GM21619 (cell line): Measurements from ENCODE around the gene FNTB.

Experiments used
- ATAC-seq: cut with Tn5 transposase; IDR thresholded peaks from one replicate; pipeline ENCODE4 v1.9.1; 2021; ENCODE audit not compliant: unreplicated experiment

Gene FNTB, protein sequence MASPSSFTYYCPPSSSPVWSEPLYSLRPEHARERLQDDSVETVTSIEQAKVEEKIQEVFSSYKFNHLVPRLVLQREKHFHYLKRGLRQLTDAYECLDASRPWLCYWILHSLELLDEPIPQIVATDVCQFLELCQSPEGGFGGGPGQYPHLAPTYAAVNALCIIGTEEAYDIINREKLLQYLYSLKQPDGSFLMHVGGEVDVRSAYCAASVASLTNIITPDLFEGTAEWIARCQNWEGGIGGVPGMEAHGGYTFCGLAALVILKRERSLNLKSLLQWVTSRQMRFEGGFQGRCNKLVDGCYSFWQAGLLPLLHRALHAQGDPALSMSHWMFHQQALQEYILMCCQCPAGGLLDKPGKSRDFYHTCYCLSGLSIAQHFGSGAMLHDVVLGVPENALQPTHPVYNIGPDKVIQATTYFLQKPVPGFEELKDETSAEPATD

DNA sequence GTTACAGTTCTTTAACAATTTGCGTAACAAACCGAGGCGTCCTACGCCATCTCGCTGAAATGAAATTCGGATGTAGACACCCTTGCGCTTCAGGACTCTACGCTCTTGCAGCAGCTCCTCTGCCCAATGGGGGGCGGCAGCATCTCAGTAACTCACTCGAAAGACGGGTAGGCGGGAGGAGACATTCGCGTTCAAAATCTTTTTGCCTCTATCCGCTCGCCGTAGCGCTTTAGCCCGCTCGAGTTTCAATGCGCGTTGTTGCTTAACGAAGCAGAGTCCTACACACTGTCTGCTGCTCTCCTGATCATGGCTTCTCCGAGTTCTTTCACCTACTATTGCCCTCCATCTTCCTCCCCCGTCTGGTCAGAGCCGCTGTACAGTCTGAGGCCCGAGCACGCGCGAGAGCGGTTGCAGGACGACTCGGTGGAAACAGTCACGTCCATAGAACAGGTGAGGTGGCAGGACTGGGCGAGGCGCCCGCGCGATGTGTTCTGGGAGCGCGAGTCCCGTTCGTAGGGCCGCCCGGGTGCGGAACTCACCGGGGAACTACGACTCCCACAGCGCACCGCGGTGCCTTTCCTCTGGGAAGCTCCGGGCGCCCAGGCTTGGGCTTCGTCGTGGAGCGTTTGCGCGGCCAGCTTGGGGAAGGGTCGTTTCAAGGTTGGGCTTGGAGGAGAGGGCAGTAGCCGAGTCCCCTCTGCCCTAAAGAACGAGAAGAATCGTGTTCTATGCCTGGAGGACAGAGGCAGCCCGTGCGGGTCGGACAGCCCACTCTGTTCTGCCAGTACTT, at the start of gene FNTB:
TSS of gene FNTB (plus strand) at position 248 of the 790 bp plus-strand sequence. CDS start at position 307, 59 bp downstream.
- peak; percentile 91 for ATAC-seq

DNA sequence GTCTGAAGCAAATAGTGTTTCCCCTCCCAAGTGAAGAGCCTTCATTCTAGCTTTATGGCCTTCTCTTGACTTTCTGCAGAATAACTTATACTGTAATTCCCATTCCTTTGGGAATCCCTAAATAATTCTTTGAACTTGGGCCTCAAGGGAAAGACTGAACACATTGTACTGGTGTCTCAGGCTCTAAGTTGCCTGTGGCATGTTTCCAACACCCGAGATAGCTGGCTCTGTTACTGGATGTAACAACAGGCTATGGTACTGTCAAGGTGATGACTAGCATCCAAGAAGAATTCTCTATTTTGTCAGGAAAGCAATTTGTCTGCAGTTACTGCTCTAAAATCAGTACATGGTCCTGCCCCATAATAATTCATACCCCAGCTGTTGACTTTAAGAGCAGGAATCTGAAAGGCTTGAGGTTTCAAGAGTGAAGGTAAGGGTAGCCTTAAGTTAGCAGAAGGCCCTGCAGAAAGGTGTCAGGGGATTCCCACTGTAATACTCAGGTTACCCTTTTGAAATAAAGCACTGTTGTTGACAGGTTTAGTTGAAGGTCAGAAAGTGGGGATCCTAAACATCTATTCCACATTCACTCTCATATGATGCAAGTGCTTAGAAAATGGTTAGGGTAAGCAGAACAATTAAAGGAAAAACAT, 49.4 kb upstream of the FNTB start:
- no peak for ATAC-seq

DNA sequence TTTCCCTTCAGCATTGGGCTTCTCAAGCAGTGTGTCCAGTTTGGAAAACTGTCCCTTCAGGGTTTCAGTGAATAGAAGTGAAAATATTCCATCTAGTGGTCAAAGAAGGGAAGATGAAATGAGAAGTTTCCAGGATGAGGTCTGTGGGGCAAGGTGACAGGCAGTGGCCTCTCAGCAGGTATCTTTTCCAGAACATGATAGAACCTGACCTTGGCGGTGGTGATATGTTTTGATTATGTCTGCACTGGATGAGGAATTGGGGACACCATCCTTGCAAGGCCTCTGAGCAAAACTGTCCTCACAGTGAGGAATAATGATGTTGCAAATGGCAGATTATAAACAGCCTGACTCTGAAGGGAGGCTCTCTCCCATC, 48.9 kb upstream of the FNTB start:
- no peak for ATAC-seq

DNA sequence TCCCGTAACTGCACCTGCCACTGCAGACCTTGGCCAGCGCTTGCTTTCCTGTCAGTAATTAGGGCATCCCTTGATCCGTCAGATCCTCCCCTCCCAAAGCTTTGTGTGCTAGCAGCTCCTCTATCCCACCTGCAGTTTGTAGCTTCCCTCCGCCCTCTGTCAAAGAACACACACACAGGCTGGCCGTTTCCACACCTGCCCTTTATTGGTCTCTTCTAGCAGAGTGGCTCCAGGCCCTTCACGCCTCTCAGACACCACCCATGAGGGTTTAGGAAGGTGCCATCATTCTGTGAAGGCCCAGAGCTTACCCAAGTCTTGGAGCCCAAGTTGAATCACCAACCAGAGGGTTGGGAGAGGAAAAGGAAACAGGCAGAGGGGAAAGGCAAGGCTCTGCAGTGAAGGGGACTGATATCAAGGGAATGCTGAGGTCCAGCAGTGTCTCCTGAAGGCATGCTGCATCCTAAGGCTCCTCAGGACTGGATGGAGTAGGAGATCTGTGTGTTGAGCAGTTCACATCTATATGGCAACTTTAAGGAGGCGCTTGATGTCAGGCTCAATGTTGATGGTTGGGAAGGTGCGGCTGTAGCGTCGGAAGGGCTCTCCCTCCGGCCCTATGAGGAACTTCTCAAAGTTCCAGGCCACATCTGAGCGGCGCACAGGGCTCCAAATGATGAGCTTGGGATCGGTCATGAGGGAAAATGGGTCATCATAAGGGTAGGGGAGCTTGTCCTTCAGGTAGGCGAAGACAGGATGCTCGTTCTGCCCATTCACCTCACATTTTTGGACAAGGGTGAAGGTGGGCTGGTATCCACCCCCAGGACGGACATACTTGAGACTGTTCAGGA, 47.5 kb upstream of the FNTB start:
- no peak for ATAC-seq

DNA sequence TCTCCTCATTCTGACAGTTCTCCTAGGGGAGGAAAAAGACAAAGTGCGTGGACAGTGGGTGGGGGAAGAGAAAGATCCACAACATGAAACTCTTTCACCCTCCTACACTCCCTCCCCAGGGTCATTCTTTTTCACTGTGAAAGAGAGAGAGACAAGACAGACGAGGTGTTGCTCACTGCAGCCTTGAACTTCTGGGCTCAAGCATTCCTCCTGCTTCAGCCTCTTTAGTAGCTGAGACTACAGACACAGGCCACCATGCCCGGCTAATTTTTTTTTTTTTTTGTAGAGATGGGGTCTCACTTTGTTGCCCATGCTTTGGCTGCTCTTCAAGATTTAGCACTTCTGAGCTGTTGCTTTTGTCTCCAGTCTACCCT, 46.9 kb upstream of the FNTB start:
- no peak for ATAC-seq

DNA sequence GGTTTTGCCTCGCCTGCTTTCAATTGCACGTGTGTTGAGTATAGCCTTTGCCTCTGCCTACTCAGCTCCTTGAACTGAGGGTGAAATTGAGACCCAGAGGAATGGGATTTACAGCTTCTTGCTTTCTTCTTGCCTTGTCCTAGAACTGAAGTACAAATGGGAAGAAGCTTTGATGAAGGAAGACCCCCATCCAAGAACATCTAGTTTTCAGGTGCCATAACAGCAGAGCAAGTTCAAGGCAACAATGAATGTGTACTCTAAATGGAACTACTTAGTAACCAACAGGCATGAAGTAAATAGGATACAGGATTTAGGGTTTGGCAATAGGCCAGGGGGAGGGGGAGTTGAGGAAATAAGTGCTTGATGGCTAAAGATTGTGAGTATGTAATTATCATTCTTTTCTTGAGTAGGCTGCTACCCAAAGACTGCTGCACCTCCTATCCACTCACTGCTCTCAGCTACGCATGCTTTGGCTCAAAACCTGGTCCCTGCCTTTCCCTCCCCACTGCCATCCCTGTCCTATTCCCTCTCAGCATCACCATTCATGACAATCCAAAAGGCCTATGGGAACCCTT, 46.3 kb upstream of the FNTB start:
- ATAC-seq = no peak

DNA sequence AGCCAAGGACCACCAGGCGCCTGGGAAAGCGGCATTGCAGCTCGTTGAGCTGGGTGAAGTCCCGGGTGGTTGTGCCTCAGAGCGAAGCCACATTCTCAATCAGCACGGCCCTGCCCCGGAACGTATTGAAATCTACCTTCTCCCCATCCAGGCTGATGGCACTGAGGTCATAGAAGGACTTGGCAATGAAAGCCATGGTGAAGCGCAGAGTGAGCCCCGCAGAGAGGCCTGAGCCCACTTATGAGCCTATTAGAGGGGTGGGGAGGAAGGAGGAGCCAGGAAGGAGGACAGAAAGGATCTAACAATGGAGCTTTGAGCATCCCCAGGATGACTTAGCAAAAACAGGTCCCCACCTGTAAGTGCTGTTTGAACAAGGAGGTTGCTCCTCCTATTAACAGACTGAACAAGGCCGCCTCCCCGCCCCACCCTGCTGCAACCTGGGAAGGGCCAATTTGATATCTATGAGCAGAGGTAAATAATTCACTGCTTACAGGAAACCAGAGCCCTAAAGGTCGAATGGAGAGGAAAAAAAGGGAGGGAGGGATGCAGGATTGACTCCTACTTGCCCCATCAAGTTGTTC, 44.1 kb upstream of the FNTB start, which contains the start of gene GPX2:
TSS of gene GPX2 (minus strand) at position 215 of the 581 bp plus-strand sequence. CDS start at position 196, 19 bp downstream.
- no peak for ATAC-seq

DNA sequence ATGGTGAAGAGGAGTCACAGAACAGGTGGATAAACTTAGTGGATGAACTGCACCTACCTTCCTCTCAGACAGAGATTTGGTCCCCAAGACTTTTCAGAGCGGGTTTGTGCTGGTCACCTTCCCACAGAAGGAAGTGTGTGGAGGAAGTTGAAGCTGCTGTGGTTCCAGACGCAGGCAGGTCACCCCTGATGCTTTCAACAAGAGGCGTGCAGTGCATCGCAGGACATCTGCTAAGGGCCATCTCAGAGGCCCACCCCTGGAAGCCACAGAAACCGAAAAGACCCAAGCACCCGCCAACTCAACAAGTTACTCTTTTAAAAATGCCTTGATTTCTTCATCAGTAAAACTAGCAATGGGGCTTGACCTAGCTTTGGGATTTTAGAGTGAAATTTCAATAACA, 43.1 kb upstream of the FNTB start:
- no peak for ATAC-seq

DNA sequence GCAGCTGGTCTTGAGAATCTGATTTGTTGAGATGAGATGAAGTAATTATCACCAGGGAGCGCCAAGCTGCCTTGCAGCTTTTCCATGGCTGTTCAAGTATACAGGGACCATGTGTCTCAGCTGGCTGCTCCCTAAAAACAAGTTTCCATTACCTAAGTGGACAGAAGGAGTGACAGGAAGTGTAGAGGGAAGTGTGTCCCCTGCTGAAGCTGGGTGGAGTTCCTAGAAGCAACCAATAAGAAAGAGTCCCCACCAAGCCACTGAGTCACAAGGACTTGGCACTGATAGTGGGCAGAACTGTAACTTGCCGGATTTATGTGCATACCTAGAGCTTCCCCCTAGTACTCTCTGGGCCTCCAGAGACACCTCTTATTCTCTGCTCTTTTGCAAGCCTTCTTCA, 42.7 kb upstream of the FNTB start:
- ATAC-seq = no peak

DNA sequence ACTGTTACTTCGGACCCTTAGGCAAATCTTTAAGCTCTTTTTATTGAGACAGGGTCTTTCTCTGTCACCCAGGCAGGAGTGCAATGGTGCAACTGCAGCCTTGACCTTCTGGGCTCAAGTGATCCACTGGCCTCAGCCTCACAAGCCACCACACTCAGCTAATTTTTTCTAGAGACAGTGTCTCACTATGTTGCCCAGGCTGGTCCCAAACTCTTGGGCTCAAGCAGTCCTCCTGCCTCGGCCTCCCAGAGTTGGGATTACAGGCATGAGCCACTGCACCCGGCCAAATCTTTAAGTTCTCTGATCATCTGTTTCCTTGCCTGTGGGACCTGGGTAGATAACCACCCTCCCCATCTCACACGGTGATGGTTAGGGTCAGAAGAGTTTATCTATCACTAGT, 41.8 kb upstream of the FNTB start:
- ATAC-seq = no peak

DNA sequence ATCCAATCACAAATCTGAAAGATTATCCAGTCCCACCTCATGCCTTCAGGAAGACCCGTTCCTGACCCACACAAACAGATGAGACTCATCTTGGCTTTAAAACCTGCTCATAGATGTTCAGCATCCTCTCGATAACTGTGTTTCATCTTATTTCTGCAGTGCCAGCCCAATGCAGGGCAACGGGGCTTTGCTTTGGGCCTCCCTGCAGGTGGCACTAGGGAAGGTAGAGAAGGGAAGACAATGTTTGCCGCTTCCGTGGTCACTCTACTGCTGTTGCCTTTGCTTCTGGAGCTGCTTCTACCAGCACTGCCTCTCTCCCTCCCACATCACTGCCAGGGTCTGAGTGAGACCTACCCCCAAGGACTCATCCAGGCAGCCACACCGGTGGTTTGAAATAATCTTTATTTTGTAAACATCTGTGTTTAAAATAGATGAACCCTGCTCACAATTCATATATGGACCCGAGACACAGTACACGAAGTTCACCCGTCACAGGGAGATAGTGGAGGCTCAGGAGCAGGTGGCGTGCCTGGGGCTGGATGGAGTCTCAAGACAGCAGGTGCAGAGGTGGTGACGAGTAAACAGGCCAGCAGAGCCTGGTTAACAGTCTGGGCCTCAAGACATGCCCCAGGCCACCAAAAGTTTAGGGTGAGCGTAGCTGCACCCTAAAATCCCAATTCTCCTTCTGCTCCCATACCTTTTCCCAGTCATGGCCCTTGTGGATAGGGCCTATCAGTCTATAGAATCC, 41.1 kb upstream of the FNTB start:
- ATAC-seq = no peak

DNA sequence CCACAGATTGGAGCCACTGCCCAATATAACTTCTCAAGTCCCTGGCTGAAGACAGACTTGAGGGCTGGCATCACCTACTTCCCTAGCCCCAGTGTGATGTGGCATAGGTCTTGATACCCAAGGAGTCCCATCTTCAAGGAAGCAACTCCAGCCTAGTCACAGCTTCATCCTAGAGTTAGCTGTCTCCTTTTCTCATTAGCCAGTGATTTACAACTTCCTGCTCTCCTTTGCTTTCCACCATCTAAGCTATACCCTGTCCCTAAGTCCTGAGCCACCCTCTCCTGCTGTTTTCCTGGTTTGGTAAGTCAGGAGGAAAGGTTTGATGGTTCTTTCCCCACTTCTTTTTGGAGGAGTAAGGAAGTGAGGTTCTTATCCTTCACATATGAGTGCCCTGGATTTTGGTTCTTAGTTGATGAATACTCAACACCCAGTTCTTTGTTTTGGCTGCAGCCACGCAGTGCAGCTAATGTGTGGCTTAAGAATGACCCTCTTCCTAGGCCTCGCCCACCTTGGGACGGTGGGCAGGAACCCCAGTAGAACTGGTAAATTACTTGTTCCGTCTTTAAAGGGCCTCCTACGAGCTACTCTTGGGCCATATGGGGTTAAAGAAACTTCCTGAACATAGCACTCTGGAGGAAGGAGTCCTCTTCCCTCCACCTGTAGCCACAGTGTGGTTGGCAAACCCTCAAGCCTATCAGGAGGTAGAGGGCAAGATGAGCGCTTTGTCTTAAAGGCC, 40.2 kb upstream of the FNTB start:
- ATAC-seq = no peak

DNA sequence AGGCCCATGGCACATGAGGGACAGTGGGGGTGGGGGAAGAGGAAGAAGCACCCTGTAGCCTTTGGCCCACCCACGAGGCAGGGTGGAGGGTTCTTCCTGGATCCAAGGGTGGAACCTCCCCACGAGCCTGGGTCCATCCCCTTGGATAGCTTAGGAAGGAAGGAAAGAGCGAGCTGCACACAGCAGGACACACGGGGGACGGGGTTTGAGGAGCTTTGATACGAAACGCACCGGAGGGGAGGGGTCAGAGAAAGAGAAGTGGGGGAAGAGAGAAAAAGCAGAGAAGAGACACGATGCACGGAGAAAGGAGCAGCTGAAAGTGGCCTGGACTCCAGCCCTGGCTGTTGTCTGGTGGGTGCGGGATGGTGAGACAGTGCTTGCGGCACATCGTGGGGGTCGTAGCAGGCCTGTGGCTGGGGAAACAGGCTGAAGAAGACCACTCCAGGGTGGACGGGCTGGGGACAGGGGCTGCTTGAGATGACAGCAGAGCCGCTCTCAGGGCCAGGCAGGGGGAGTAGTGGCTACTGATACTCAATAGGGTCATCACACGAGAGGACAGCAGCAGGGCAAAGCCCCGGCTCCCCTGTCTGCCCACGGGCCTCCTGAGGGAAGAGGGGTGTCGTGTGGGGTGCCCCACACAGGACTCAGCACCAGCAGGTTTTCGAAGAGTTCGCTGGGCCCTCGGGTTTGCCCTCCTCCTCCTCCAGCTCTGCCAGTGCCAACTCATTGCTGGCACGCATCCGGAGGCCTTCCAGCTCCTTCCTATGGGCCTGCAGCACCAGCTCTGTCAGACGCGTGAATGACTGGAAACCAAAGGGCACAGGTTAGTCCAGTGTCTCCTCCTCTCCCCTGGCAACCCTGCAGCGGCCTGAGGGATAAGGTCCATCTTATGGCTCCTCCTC, 38.7 kb upstream of the FNTB start:
- no peak for ATAC-seq

DNA sequence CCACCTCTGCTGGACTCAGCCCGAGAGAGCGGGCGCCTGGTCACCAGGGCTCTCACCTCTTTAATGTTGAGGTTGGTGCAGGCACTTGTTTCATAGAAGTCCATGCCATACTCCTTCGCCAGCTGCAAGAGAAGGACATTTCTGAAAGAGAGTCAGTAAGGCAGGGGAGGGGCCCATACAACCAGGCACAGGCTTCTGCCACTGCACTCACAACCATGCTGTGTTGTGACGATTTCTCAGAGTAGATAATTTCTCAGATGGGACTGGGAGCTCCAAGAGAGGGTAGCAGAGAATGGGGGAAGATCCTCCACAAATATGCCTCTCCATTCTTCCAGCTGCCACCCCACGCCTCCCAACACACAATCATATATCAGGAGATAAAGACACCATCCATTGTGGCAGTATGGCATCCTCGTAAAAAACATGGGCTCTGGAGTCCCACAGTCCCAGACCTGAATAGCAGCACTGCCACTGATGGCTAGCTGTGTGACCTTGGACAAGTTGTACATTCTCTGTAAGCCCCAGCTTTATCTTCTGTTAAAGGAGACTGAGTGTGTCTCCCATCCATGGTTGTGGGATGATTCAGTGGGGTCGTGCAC, 38.0 kb upstream of the FNTB start:
- ATAC-seq = no peak

DNA sequence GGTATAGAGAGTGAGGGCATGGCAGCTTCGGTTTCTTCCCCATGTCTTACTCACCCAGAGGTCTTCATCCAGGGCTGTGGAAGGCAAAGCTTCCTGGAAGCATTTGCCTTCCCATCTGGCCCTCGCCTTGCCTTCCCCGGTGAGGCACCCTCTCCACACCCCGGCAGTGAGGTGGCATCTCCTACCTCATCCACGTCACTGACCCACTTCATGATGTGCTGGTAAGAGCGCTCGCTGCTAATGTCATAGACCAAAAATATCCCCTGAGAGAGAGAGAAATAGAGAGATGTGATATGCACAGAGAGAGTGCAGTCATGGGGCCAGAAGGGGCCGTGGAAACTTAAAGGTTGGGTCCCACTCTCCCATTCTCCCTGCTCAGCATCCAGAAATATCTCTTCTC, 35.8 kb upstream of the FNTB start:
- no peak for ATAC-seq

DNA sequence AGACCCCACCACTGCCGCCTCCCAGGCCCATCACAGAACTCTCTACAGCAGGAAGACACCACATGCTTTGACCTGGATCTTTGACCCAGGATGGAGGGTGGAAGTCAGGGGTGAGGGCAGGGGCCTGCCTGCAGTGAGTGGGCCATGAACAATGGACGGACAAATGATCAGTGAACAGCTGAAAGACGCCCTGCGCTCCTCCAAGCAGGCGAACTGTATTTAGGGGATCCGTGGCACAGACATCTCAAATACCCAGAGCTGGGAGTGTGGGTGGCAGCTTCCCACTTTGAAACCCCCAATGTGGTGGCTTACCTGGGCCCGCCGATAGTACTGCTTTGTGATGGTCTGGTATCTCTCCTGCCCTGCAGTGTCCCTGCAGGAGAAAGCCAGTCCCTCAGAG, 35.4 kb upstream of the FNTB start:
- ATAC-seq = no peak

DNA sequence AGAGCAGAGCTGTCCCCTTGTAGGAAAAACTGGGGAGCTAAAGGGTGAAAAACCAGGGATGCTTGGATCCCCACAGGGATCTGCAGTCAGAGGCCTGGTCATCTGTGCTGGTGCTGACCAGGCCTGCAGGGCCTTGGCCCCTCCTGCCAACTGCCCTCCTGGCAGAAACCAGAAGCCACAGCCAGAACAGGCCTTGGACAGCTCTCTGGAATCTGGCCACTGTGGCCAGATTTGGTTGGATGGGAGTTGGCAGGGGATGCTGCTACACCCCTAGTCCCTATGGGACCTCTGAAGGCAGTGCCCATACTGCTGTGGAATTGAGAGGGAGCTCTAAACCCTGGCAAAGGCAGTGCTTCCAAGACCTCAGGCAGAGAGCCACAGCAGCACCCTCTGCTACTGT, 35.0 kb upstream of the FNTB start:
- ATAC-seq = no peak
